GOT3 (cell line): ENCODE measurements around the gene PPP6R2.
"Not testable (repeated sequence)": the region's sequence is repeated elsewhere in the genome, so short reads cannot be mapped to it uniquely, and the experiment has no call there.

Experiments
- DNase-seq: peaks from one replicate; lab custom pipeline; 2025; ENCODE audit warnings: mixed read lengths; lab: John Stamatoyannopoulos, UW

PPP6R2 gene

GRCh38 chr22:50400406-50400805 lies 57.3 kb downstream of the PPP6R2 start:
- DNase-seq = no peak

- DNase-seq = no peak
These were observed 57.8 kb downstream of the PPP6R2 start for GRCh38 chr22:50400931-50401330.

- DNase-seq = no peak
These were observed 58.8 kb downstream of the PPP6R2 start for GRCh38 chr22:50401907-50402306.

- no peak for DNase-seq
These were observed 60.6 kb downstream of the PPP6R2 start for GRCh38 chr22:50403701-50404101.

DNA sequence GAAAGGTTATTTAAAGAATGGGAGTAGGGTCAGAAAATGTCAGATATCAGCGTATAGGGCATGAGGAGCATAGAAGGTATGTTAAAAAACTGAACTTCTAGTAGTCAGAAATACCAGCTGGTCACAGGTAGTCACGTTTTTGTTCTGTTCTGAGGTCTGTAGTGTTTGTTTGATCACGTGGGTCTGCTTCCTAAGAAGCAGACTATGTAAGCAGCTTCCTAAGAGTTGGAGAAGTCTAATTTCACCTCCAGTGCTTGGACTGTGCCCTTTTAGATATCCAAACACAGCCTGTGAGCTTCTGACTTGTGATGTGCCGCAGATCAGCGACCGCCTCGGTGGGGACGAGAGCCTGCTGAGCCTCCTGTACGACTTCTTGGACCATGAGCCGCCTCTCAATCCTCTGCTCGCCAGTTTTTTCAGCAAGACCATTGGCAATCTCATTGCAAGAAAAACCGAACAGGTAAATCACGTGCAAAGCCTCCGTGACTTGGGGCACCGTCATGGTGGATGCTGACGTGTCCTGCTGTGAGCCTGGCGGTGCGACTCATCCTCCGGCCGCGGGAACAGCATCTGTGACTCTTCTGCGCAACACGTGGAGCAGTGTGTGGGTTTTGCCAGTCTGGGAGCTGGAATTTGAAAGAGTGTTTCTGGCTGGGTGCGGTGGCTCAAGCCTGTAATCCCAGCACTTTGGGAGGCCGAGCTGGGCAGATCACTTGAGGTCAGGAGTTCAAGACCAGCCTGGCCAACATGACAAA lies 63.5 kb downstream of the PPP6R2 start:
- DNase-seq = no peak

GRCh38 chr22:50408311-50408710 lies 65.2 kb downstream of the PPP6R2 start:
- DNase-seq = no peak

- DNase-seq = not testable (repeated sequence)
These were observed 65.8 kb downstream of the PPP6R2 start for GRCh38 chr22:50408954-50409353.

DNA sequence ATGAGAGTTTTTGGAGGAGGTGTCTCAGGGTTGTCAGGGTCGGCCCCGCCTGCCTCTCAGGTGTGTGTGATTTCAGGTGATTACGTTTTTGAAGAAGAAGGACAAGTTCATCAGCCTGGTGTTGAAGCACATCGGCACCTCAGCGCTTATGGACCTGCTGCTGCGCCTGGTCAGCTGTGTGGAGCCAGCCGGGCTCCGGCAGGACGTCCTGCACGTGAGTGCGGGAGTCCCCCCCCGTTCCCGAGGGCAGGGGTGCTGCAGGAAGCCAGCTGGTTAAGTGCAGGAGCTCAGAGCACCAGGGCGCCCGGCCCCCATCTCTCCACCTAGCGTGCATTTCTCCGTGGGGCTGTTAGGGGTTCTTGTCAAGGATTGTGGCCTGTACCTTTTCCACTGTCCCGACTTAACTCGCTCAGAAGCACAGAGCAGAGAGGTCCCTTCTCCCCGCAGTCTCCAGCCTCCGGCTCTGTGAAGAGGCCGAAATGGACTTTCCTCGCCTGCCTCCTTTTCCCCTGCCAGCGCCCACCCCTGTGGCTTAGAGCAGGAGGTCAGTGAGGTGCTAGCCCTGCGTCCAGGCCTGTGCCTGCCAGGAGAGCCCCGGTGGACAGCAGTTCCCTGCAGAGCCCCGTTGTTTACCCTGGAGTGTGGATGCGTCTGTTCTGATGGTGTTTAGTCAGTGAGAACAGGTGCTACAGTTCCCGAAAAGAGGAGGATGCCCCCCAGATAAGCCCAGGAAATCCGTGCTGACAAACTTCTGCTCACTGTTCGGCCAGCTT lies 71.5 kb downstream of the PPP6R2 start:
- no peak for DNase-seq

GRCh38 chr22:50415426-50415825 lies 72.3 kb downstream of the PPP6R2 start:
- no peak for DNase-seq

- no peak for DNase-seq
These were observed 73.9 kb downstream of the PPP6R2 start for GRCh38 chr22:50416996-50417395.

GRCh38 chr22:50417411-50418210 lies 74.5 kb downstream of the PPP6R2 start:
- no peak for DNase-seq

- no peak for DNase-seq
These were observed 75.5 kb downstream of the PPP6R2 start for GRCh38 chr22:50418624-50419023.

- DNase-seq = no peak
These were observed 76.0 kb downstream of the PPP6R2 start for GRCh38 chr22:50419116-50419515.

GRCh38 chr22:50420015-50420414 lies 76.9 kb downstream of the PPP6R2 start:
- no peak for DNase-seq

DNA sequence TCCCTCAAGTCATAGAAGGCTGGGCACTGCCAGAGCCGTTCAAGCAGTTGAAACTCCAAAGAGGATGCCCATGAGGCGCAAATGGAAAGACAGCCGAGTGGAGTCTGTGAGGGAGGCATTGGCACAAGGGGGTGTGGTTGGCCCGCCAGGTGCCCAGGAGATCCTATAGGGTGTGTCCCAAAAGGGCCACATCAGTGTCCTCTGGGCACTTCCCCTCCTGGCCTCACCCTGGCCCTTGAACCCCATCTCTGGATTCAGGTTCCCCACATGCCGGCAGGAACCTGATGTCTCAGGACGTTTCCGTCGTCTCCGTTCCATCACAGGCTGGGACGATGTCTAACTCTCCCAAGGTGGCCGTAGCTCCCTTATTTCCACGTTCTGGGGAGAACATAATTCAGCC lies 77.5 kb downstream of the PPP6R2 start:
- DNase-seq = no peak

- no peak for DNase-seq
These were observed 78.9 kb downstream of the PPP6R2 start for GRCh38 chr22:50422046-50422445.

DNA sequence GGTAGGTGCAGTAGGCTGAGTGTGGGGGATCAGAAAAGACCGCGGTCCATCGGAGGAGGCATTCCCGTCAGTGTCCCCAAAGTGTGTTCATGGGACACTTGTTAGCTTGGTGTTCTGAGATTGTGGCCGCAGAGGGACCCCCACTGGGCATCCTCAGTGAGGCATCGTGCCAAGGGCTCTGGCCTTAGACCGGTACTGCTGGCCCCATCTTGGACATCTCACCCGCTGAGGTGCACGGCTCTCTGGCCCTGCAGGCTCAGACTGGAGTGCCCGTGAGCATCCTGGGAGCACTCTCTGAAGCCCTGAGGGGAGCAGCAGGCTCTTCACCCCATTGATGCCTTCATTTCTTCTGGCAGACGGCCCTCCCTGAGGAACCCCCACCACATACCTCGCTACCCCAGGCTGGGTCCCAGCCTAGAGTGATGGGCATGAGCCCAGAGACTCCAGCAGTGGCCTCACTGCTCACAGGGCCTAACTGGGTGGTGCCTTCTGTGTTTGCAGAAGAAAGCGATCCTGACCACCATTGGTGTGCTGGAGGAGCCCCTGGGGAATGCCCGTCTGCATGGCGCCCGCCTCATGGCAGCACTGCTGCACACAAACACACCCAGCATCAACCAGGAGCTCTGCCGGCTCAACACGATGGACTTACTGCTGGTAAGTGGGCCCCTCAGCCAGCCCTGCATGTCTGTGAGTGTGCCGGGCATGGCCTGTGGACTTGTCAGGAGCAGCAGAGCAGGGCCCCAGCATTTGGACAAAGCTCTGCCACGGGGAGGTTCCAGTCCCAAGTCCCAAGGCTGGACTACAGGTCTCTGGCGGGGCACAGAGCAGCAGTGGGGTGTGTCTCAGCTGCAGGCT lies 80.1 kb downstream of the PPP6R2 start:
- no peak for DNase-seq

DNA sequence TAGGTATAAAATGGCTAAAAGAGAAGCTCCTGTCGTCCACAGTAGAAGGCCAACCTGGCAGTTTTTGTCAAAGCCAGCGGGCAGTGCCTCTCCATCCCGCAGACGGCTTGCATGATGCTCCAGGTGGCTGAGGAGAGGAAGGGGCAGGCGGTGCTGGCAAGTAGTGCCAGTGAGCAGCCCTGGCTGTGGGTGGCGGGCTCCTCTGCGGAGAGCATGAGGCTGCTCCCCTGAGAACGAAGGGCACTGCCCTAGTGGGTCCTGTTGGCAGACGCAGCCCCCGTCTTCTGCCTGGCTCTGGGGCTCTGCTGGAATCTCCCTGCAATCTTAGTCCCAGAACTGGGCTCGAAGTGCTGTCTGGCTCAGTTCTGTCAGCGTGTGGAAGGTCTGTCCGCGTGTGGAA lies 80.8 kb downstream of the PPP6R2 start:
- DNase-seq = no peak

- DNase-seq = no peak
These were observed 82.2 kb downstream of the PPP6R2 start for GRCh38 chr22:50425179-50425916.

- no peak for DNase-seq
These were observed 89.2 kb downstream of the PPP6R2 start for GRCh38 chr22:50432131-50432876.
